Measurements from ENCODE around the gene SKIC2. TPM values are rescaled to one million over a fixed set of nuclear protein-coding genes. Genes with fewer than 3 reads are reported as not detected.

The SKIC2 gene
- total and polyA plus RNA-seq, 7 donors, result 22.1 to 73.4 (median 31.6) TPM

Small RNA genes within 50 kb of the gene (small RNA-seq; reads per million reads assigned to genes)
- 0 reads per million in 3 donors for gene AL645922.1

Other genes starting within 250 kb of the SKIC2 start
Only the 30 nearest of the 35 such genes appear.
- 100 to 1,000 TPM in 2 of 4 donors, 10 to 100 TPM in 2; 86.7 to 146 (median 107) TPM for gene DDAH2, start 229.9 kb upstream of the SKIC2 start, total RNA-seq
- gene DDAH2, start 229.9 kb upstream of the SKIC2 start, polyA plus RNA-seq, result 100 to 1,000 TPM; 137 to 340 (median 213) TPM
- 100 to 1,000 TPM; 172 to 251 (median 214) TPM for gene CLIC1, start 222.6 kb upstream of the SKIC2 start, total RNA-seq
- 100 to 1,000 TPM; 623 to 668 (median 634) TPM for gene CLIC1, start 222.6 kb upstream of the SKIC2 start, polyA plus RNA-seq
- gene MSH5, start 219.2 kb upstream of the SKIC2 start, total RNA-seq, result 10 to 100 TPM in 1 of 4 donors, 1 to 10 TPM in 3; 4.2 to 23.5 (median 5.7) TPM
- 10 to 100 TPM in 1 of 3 donors, 1 to 10 TPM in 1, not detected in 1; 1.6 to 18.7 TPM for gene MSH5, start 219.2 kb upstream of the SKIC2 start, polyA plus RNA-seq
- 1 to 10 TPM in 3 of 4 donors, not detected in 1; 1.8 to 6.5 (median 4.2) TPM for gene SAPCD1, start 196.5 kb upstream of the SKIC2 start, total RNA-seq
- gene SAPCD1, start 196.5 kb upstream of the SKIC2 start, polyA plus RNA-seq, result 1 to 10 TPM in 2 of 3 donors, not detected in 1; 1.2 to 8.7 TPM
- 1 to 10 TPM in 1 of 4 donors, under 1 TPM in 2, not detected in 1; 0.14 to 3.9 (median 0.71) TPM for gene VWA7, start 181.8 kb upstream of the SKIC2 start, total RNA-seq
- 1 to 10 TPM; 2.8 to 6.0 (median 3.6) TPM for gene VWA7, start 181.8 kb upstream of the SKIC2 start, polyA plus RNA-seq
- gene VARS1, start 163.4 kb upstream of the SKIC2 start, total RNA-seq, result 10 to 100 TPM; 16.0 to 36.2 (median 27.7) TPM
- gene VARS1, start 163.4 kb upstream of the SKIC2 start, polyA plus RNA-seq, result 10 to 100 TPM in 1 of 3 donors, 1 to 10 TPM in 2; 6.0 to 50.9 (median 6.0) TPM
- 10 to 100 TPM; 29.6 to 53.5 (median 48.1) TPM for gene LSM2, start 152.2 kb upstream of the SKIC2 start, total RNA-seq
- 10 to 100 TPM; 28.4 to 94.7 (median 49.9) TPM for gene LSM2, start 152.2 kb upstream of the SKIC2 start, polyA plus RNA-seq
- 1 to 10 TPM; 1.1 to 2.3 (median 1.8) TPM for gene HSPA1L, start 143.9 kb upstream of the SKIC2 start, total RNA-seq
- 1 to 10 TPM in 1 of 3 donors, under 1 TPM in 2; 0.23 to 1.2 (median 0.60) TPM for gene HSPA1L, start 143.9 kb upstream of the SKIC2 start, polyA plus RNA-seq
- 100 to 1,000 TPM; 147 to 321 (median 168) TPM for gene HSPA1A, start 143.6 kb upstream of the SKIC2 start, total RNA-seq
- 10 to 100 TPM; 39.0 to 70.1 (median 63.1) TPM for gene HSPA1A, start 143.6 kb upstream of the SKIC2 start, polyA plus RNA-seq
- 100 to 1,000 TPM in 3 of 4 donors, 10 to 100 TPM in 1; 72.6 to 237 (median 113) TPM for gene HSPA1B, start 131.4 kb upstream of the SKIC2 start, total RNA-seq
- 100 to 1,000 TPM in 1 of 3 donors, 10 to 100 TPM in 2; 63.1 to 116 (median 64.3) TPM for gene HSPA1B, start 131.4 kb upstream of the SKIC2 start, polyA plus RNA-seq
- gene NEU1, start 96.4 kb upstream of the SKIC2 start, total RNA-seq, result 10 to 100 TPM; 31.3 to 43.2 (median 33.6) TPM
- gene NEU1, start 96.4 kb upstream of the SKIC2 start, polyA plus RNA-seq, result 10 to 100 TPM; 15.0 to 41.1 (median 31.9) TPM
- gene SLC44A4, start 80.2 kb upstream of the SKIC2 start, total RNA-seq, result 1 to 10 TPM in 2 of 4 donors, not detected in 2; 1.4 to 8.0 TPM
- 100 to 1,000 TPM in 2 of 3 donors, 10 to 100 TPM in 1; 78.1 to 252 (median 106) TPM for gene SLC44A4, start 80.2 kb upstream of the SKIC2 start, polyA plus RNA-seq
- 10 to 100 TPM; 31.3 to 34.3 (median 33.8) TPM for gene EHMT2, start 61.5 kb upstream of the SKIC2 start, total RNA-seq
- gene EHMT2, start 61.5 kb upstream of the SKIC2 start, polyA plus RNA-seq, result 10 to 100 TPM; 11.8 to 45.0 (median 17.4) TPM
- gene ZBTB12, start 57.1 kb upstream of the SKIC2 start, total RNA-seq, result 1 to 10 TPM in 3 of 4 donors, under 1 TPM in 1; 0.83 to 2.1 (median 1.1) TPM
- 1 to 10 TPM in 2 of 3 donors, under 1 TPM in 1; 0.92 to 4.3 (median 1.2) TPM for gene ZBTB12, start 57.1 kb upstream of the SKIC2 start, polyA plus RNA-seq
- gene C2, start 31.5 kb upstream of the SKIC2 start, total RNA-seq, result 10 to 100 TPM in 3 of 4 donors, 1 to 10 TPM in 1; 4.9 to 17.7 (median 13.6) TPM
- 10 to 100 TPM; 10.2 to 39.2 (median 23.1) TPM for gene C2, start 31.5 kb upstream of the SKIC2 start, polyA plus RNA-seq
- gene CFB, start 13.1 kb upstream of the SKIC2 start, total RNA-seq, result 10 to 100 TPM; 14.3 to 40.0 (median 28.7) TPM
- gene CFB, start 13.1 kb upstream of the SKIC2 start, polyA plus RNA-seq, result 100 to 1,000 TPM in 1 of 3 donors, 1 to 10 TPM in 2; 3.6 to 118 (median 9.5) TPM
- gene NELFE, start 204 bp upstream of the SKIC2 start, total RNA-seq, result 10 to 100 TPM; 60.1 to 96.9 (median 75.8) TPM
- 10 to 100 TPM; 52.5 to 73.5 (median 58.9) TPM for gene NELFE, start 204 bp upstream of the SKIC2 start, polyA plus RNA-seq
- gene DXO, start 13.0 kb downstream of the SKIC2 start, total RNA-seq, result 10 to 100 TPM; 11.4 to 22.7 (median 18.3) TPM
- gene DXO, start 13.0 kb downstream of the SKIC2 start, polyA plus RNA-seq, result 10 to 100 TPM in 1 of 3 donors, 1 to 10 TPM in 2; 8.4 to 17.3 (median 9.9) TPM
- gene C4A, start 22.9 kb downstream of the SKIC2 start, total RNA-seq, result 100 to 1,000 TPM in 3 of 4 donors, 10 to 100 TPM in 1; 46.7 to 254 (median 179) TPM
- gene C4A, start 22.9 kb downstream of the SKIC2 start, polyA plus RNA-seq, result 10 to 100 TPM in 1 of 3 donors, 1 to 10 TPM in 2; 2.3 to 63.4 (median 3.0) TPM
- 100 to 1,000 TPM in 2 of 4 donors, 10 to 100 TPM in 2; 74.2 to 291 (median 155) TPM for gene C4B, start 55.6 kb downstream of the SKIC2 start, total RNA-seq
- gene C4B, start 55.6 kb downstream of the SKIC2 start, polyA plus RNA-seq, result 10 to 100 TPM in 1 of 3 donors, 1 to 10 TPM in 2; 3.2 to 64.7 (median 4.2) TPM
- gene CYP21A2, start 79.2 kb downstream of the SKIC2 start, total RNA-seq, result 1 to 10 TPM; 1.1 to 4.9 (median 3.2) TPM
- 1 to 10 TPM in 1 of 3 donors, under 1 TPM in 1, not detected in 1; 0.57 to 1.2 TPM for gene CYP21A2, start 79.2 kb downstream of the SKIC2 start, polyA plus RNA-seq
- gene TNXB, start 150.2 kb downstream of the SKIC2 start, total RNA-seq, result 100 to 1,000 TPM in 3 of 4 donors, 10 to 100 TPM in 1; 66.0 to 224 (median 116) TPM
- 10 to 100 TPM in 1 of 3 donors, 1 to 10 TPM in 2; 1.4 to 16.4 (median 7.2) TPM for gene TNXB, start 150.2 kb downstream of the SKIC2 start, polyA plus RNA-seq
- 10 to 100 TPM; 24.5 to 73.4 (median 24.8) TPM for gene ATF6B, start 169.1 kb downstream of the SKIC2 start, total RNA-seq
- 10 to 100 TPM; 10.9 to 93.6 (median 14.4) TPM for gene ATF6B, start 169.1 kb downstream of the SKIC2 start, polyA plus RNA-seq
- 1 to 10 TPM; 2.1 to 5.5 (median 4.2) TPM for gene FKBPL, start 171.1 kb downstream of the SKIC2 start, total RNA-seq
- 10 to 100 TPM in 1 of 3 donors, 1 to 10 TPM in 2; 4.9 to 10.4 (median 6.0) TPM for gene FKBPL, start 171.1 kb downstream of the SKIC2 start, polyA plus RNA-seq
- 1 to 10 TPM; 1.8 to 6.1 (median 3.1) TPM for gene PRRT1, start 192.8 kb downstream of the SKIC2 start, total RNA-seq
- 1 to 10 TPM in 2 of 3 donors, under 1 TPM in 1; 0.46 to 3.3 (median 1.8) TPM for gene PRRT1, start 192.8 kb downstream of the SKIC2 start, polyA plus RNA-seq
- gene PPT2, start 195.0 kb downstream of the SKIC2 start, total RNA-seq, result 100 to 1,000 TPM in 2 of 4 donors, 10 to 100 TPM in 2; 15.5 to 126 (median 62.7) TPM
- 10 to 100 TPM in 1 of 3 donors, 1 to 10 TPM in 2; 3.0 to 13.0 (median 5.4) TPM for gene PPT2, start 195.0 kb downstream of the SKIC2 start, polyA plus RNA-seq
- gene EGFL8, start 205.4 kb downstream of the SKIC2 start, total RNA-seq, result 10 to 100 TPM in 3 of 4 donors, 1 to 10 TPM in 1; 8.1 to 24.4 (median 14.3) TPM
- gene EGFL8, start 205.4 kb downstream of the SKIC2 start, polyA plus RNA-seq, result 10 to 100 TPM in 2 of 3 donors, 1 to 10 TPM in 1; 2.3 to 15.1 (median 13.8) TPM
- gene AGPAT1, start 216.9 kb downstream of the SKIC2 start, total RNA-seq, result 10 to 100 TPM; 32.4 to 45.7 (median 36.5) TPM
- gene AGPAT1, start 216.9 kb downstream of the SKIC2 start, polyA plus RNA-seq, result 10 to 100 TPM; 36.6 to 54.2 (median 37.9) TPM
- gene RNF5, start 219.2 kb downstream of the SKIC2 start, total RNA-seq, result 100 to 1,000 TPM in 2 of 4 donors, 10 to 100 TPM in 2; 61.5 to 118 (median 95.1) TPM
- gene RNF5, start 219.2 kb downstream of the SKIC2 start, polyA plus RNA-seq, result 100 to 1,000 TPM in 2 of 3 donors, 10 to 100 TPM in 1; 95.2 to 220 (median 189) TPM
- gene AGER, start 225.1 kb downstream of the SKIC2 start, total RNA-seq, result 1 to 10 TPM; 1.9 to 8.9 (median 5.3) TPM
- 10 to 100 TPM in 1 of 3 donors, 1 to 10 TPM in 1, not detected in 1; 2.4 to 10.6 TPM for gene AGER, start 225.1 kb downstream of the SKIC2 start, polyA plus RNA-seq

Measured in sigmoid colon (tissue), 7 donors.